Thyroid gland (tissue), 4 donors: Measurements from ENCODE around the gene ACOX3. TPM values are rescaled to one million over a fixed set of nuclear protein-coding genes. Genes with fewer than 3 reads are reported as not detected.

Experiments
- DNase-seq, 2 donors: peaks; one replicate each; pipeline ENCODE4 v3.0.0-alpha.2; 2019
- H3K27ac ChIP-seq, 3 donors: fragments of 200-600 bp; sonication (generic); 1 replicate in 2 of 3; 2 replicates in 1 of 3; pipeline ENCODE4 v1.5.1; 2016 to 2019; ENCODE audit warnings: mild to moderate bottlenecking in 1 of 3, moderate library complexity in 1 of 3
- H3K27me3 ChIP-seq: fragments of 200-600 bp; sonication (generic); one replicate; pipeline ENCODE4 v1.5.1; 2019
- H3K36me3 ChIP-seq, 2 donors: fragments of 200-600 bp; sonication (generic); one replicate each; pipeline ENCODE4 v1.5.1; 2016 to 2019
- H3K4me1 ChIP-seq, 2 donors: fragments of 200-600 bp; sonication (generic); one replicate each; pipeline ENCODE4 v1.5.1; 2017 to 2019
- H3K4me3 ChIP-seq, 3 donors: fragments of 200-600 bp; sonication (generic); replicated peaks in 1 of 3; 1 replicate in 2 of 3; 2 replicates in 1 of 3; pipeline ENCODE4 v1.5.1; 2016; ENCODE audit warnings: mild to moderate bottlenecking in 1 of 3
- H3K9me3 ChIP-seq: fragments of 200-600 bp; sonication (generic); one replicate; pipeline ENCODE4 v1.5.1; 2017
- CTCF ChIP-seq, 6 experiments: fragments of 200-600 bp in 3 of 6; fragments of 450-650 bp in 3 of 6; sonication (generic) in 3 of 6; IDR thresholded peaks; one replicate each; pipeline ENCODE4 v1.5.1; 2016 to 2019; ENCODE audit warnings: antibody characterized with exemption in 6 of 6, mild to moderate bottlenecking in 2 of 6, inconsistent platforms in 1 of 6, moderate library complexity in 1 of 6
- POLR2A ChIP-seq, 2 donors: fragments of 450-650 bp; IDR thresholded peaks; one replicate each; pipeline ENCODE4 v1.6.1; 2017; ENCODE audit warnings: antibody characterized with exemption in 2 of 2, mild to moderate bottlenecking in 2 of 2, moderate library complexity in 1 of 2
- WGBS, 2 donors: methylation state at CpG; one replicate each; pipeline ENCODE4 v1.1.5; 2017; 5-methylcytosine and 5-hydroxymethylcytosine counted together
- intact Hi-C: fragments of 100-400 bp; cut with DNase I; formaldehyde crosslinking; loops from one replicate; pipeline ENCODE4 v1.15.1; 2023
- small RNA-seq: library from RNA; depleted of rRNA; stranded (forward); fragments of <200 nt; gene quantifications from one replicate; pipeline ENCODE3, GENCODE V24; 2016
- total RNA-seq, 4 donors: library from RNA; depleted of rRNA; stranded (reverse); fragments of >200 nt; gene quantifications; one replicate each; pipeline ENCODE4 v1.2.3, GENCODE V29; 2016

ACOX3 gene
- total RNA-seq, 4 donors from 2014 or later, result 28.2 to 61.8 (median 47.7) TPM

GRCh38 chr4:8319061-8319460, 121.5 kb downstream of the ACOX3 start:
- 89 to 90% methylated on average over 6 of the region's 6 CpGs for WGBS, 2 donors
- no peak for DNase-seq
- Histone ChIP-seq H3K36me3 (no peaks in the 10 kb centered on the region), H3K9me3 (no peaks in the 10 kb centered on the region), H3K4me3 (no peak overlapping the region), H3K4me1 (peaks cover 40 to 43% of the 10 kb centered on the region in 2 donors), H3K27me3 (no peaks in the 10 kb centered on the region), H3K27ac (peak overlapping the region in 1 of 3 donors; percentile 34)
- TF ChIP-seq CTCF (IDR thresholded peaks at IDR 0.05) (no peak), POLR2A (IDR thresholded peaks at IDR 0.05) (no peak)
- intact Hi-C loops, result loop anchor here (10.0 kb wide), 1 partner anchor 86 kb away; no protein-coding TSS in a partner anchor

GRCh38 chr4:8318509-8318908, 122.0 kb downstream of the ACOX3 start:
- no peak for TF ChIP-seq CTCF (IDR thresholded peaks at IDR 0.05)
- TF ChIP-seq POLR2A (IDR thresholded peaks at IDR 0.05), result no peak
- Histone ChIP-seq H3K4me3 (no peak overlapping the region), H3K36me3 (no peaks in the 10 kb centered on the region), H3K27me3 (no peaks in the 10 kb centered on the region), H3K4me1 (peaks cover 40 to 43% of the 10 kb centered on the region in 2 donors), H3K9me3 (no peaks in the 10 kb centered on the region), H3K27ac (no peak overlapping the region)
- no peak for DNase-seq
- 96 to 98% methylated on average over 7 of the region's 7 CpGs for WGBS, 2 donors
- intact Hi-C loops, result loop anchor here (10.0 kb wide), 1 partner anchor 86 kb away; no protein-coding TSS in a partner anchor

GRCh38 chr4:8317474-8317873, 123.0 kb downstream of the ACOX3 start:
- no peak for DNase-seq
- Histone ChIP-seq H3K4me1 (peaks cover 40 to 43% of the 10 kb centered on the region in 2 donors), H3K4me3 (no peak overlapping the region), H3K36me3 (no peaks in the 10 kb centered on the region), H3K27ac (peak overlapping the region; percentile 78 to 88 (median 83)), H3K9me3 (no peaks in the 10 kb centered on the region), H3K27me3 (no peaks in the 10 kb centered on the region)
- intact Hi-C loops, result loop anchor here (10.0 kb wide), 1 partner anchor 87 kb away; no protein-coding TSS in a partner anchor
- WGBS, 2 donors, result 94 to 99% methylated on average over 6 of the region's 6 CpGs
- TF ChIP-seq CTCF (IDR thresholded peaks at IDR 0.05), result no peak
- no peak for TF ChIP-seq POLR2A (IDR thresholded peaks at IDR 0.05)

- H3K27ac ChIP-seq, result peak overlapping the region; percentile 78 to 88 (median 83)
- WGBS, 2 donors, result 75% methylated on average over 15 of the region's 15 CpGs
- peak in 1 of 2 donors; percentile 41 for DNase-seq
- no peak overlapping the region for H3K4me3 ChIP-seq
- no peaks in the 10 kb centered on the region for H3K27me3 ChIP-seq
- intact Hi-C loops, result loop anchor here (10.0 kb wide), 1 partner anchor 88 kb away; no protein-coding TSS in a partner anchor
- no peaks in the 10 kb centered on the region for H3K36me3 ChIP-seq
- H3K9me3 ChIP-seq, result no peaks in the 10 kb centered on the region
- TF ChIP-seq CTCF (IDR thresholded peaks at IDR 0.05), result no peak
- no peak for TF ChIP-seq POLR2A (IDR thresholded peaks at IDR 0.05)
- peaks cover 40 to 43% of the 10 kb centered on the region in 2 donors for H3K4me1 ChIP-seq
Measured at GRCh38 chr4:8316911-8317351, 123.6 kb downstream of the ACOX3 start.

Small RNAs within 50 kb of the gene (small RNA-seq; reads per million reads assigned to genes)
- 2.5 reads per million, percentile 68 among the genes with 10 or more reads in this experiment for gene RNA5SP152

Other genes with a start within 250 kb of the ACOX3 start
- gene SH3TC1, start 241.4 kb downstream of the ACOX3 start, total RNA-seq, result 10 to 100 TPM; 13.5 to 29.5 (median 16.4) TPM
- gene HTRA3, start 171.0 kb downstream of the ACOX3 start, total RNA-seq, result 10 to 100 TPM in 3 of 4 donors, 1 to 10 TPM in 1; 6.9 to 38.3 (median 14.0) TPM
- gene TRMT44, start 54 bp upstream of the ACOX3 start, total RNA-seq, result 10 to 100 TPM; 36.4 to 56.4 (median 43.9) TPM
- gene GPR78, start 139.7 kb upstream of the ACOX3 start, total RNA-seq, result not detected
- gene CPZ, start 152.0 kb upstream of the ACOX3 start, total RNA-seq, result 10 to 100 TPM in 1 of 4 donors, 1 to 10 TPM in 3; 4.1 to 12.9 (median 6.5) TPM